Mesothelial cell of epicardium (in vitro differentiated cells): ENCODE data around the gene GHR. TPM values are rescaled to one million over a fixed set of nuclear protein-coding genes. Genes with fewer than 3 reads are reported as not detected.

Experiments used
- DNase-seq, 2 experiments: peaks; one replicate each; pipeline ENCODE4 v3.0.0; 2021; ENCODE audit warnings: low spot score in 2 of 2; ENCODE audit not compliant: unreplicated experiment in 2 of 2
- H3K27ac Mint-ChIP-seq: 2 replicates; pipeline ENCODE4 v1.8.0; 2021; ENCODE audit warnings: mixed read lengths
- H3K27me3 Mint-ChIP-seq: 2 replicates; pipeline ENCODE4 v1.8.0; 2021; ENCODE audit warnings: low read depth, mixed read lengths
- H3K36me3 Mint-ChIP-seq: 2 replicates; pipeline ENCODE4 v1.8.0; 2021; ENCODE audit warnings: mixed read lengths
- H3K4me1 Mint-ChIP-seq: 2 replicates; pipeline ENCODE4 v1.8.0; 2021; ENCODE audit warnings: mixed read lengths
- H3K4me3 Mint-ChIP-seq: 2 replicates; pipeline ENCODE4 v1.8.0; 2021; ENCODE audit warnings: mild to moderate bottlenecking, moderate library complexity, mixed read lengths
- H3K9me3 Mint-ChIP-seq: 2 replicates; pipeline ENCODE4 v1.8.0; 2021; ENCODE audit warnings: mixed read lengths
- CTCF ChIP-seq: fragments of 200-600 bp; sonication (generic); IDR thresholded peaks from one replicate; pipeline ENCODE4 v1.5.0; 2021; ENCODE audit warnings: antibody characterized with exemption; ENCODE audit not compliant: unreplicated experiment
- total RNA-seq: library from RNA; stranded (reverse); gene quantifications from 3 replicates; pipeline ENCODE4 v1.2.1, GENCODE V29; 2021

Gene GHR
- 7.9 to 9.9 TPM (median 9.7 TPM) in 3 replicates for total RNA-seq

DNA sequence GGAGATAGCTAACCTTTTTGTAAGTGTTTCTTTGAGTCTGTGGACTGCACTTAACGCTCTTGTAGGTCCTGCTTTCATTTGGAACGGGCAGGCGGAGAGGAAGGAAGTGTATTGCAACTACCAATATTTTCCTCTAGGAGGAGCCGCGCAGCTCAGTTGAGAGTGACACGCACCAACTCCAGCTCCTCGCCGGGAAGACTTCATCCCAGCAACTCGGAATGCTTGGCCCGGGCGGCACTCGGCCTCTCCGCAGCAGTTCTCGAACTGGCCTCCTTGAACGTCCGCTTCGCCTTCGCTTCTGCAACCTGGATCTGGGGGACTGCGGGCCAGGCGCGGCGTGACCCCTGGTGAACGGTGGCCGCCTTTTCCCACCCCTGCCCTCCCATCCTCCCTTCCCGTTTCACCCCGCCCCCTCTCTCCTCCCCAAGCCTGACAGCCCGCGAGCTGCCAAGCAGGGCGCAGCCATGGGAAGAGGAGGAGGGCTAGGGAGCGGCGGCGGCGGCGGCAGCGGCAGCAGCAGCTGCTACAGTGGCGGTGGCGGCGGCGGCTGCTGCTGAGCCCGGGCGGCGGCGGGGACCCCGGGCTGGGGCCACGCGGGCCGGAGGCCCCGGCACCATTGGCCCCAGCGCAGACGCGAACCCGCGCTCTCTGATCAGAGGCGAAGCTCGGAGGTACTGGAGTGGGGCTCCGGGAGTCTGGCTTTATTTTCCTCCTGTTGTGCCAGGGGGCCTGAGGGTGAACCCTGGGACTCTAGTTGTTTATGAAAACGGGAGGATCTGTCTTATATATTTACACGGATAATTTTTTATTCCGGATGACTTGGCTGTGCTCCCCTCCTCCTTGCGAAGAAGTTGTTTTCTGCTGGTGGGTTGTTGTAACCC lies at the start of gene GHR:
Gene GHR (plus strand): TSS at position 155 of the 881 bp plus-strand sequence. CDS start 142,436 bp downstream, outside the sequence.
- DNase-seq: peak; percentile 60 to 85
- Mint-ChIP-seq H3K4me3 (no peak within 1 kb of the TSS), H3K4me1 (peaks cover 5% of the 10 kb centered on the region), H3K9me3 (peaks cover 4% of the 10 kb centered on the region), H3K27ac (no peak within 1 kb of the TSS), H3K27me3 (no peaks in the 10 kb centered on the region), H3K36me3 (no peaks in the 10 kb centered on the region)
- TF ChIP-seq CTCF: peak; percentile 69

- DNase-seq: no peak
- Mint-ChIP-seq H3K4me1 (peaks cover 7% of the 10 kb centered on the region), H3K9me3 (peaks cover 10% of the 10 kb centered on the region), H3K36me3 (no peaks in the 10 kb centered on the region), H3K4me3 (no peak overlapping the region), H3K27ac (no peak overlapping the region), H3K27me3 (no peaks in the 10 kb centered on the region)
- no peak for TF ChIP-seq CTCF
These were observed 48.5 kb upstream of the GHR start for GRCh38 chr5:42374679-42375273.

GRCh38 chr5:42377496-42377895 lies 45.7 kb upstream of the GHR start:
- no peak for DNase-seq
- peaks cover 7% of the 10 kb centered on the region for H3K4me1 Mint-ChIP-seq

GRCh38 chr5:42381973-42382372 lies 41.3 kb upstream of the GHR start:
- no peaks in the 10 kb centered on the region for H3K4me1 Mint-ChIP-seq
- peaks cover 6% of the 10 kb centered on the region for H3K9me3 Mint-ChIP-seq
- H3K27ac Mint-ChIP-seq: no peak overlapping the region
- DNase-seq: no peak
- TF ChIP-seq CTCF: no peak
- no peaks in the 10 kb centered on the region for H3K27me3 Mint-ChIP-seq
- no peak overlapping the region for H3K4me3 Mint-ChIP-seq
- no peaks in the 10 kb centered on the region for H3K36me3 Mint-ChIP-seq

More at GRCh38 chr5:42377496-42377895, 45.7 kb upstream of the GHR start:
- Mint-ChIP-seq H3K27me3 (no peaks in the 10 kb centered on the region), H3K36me3 (no peaks in the 10 kb centered on the region), H3K4me3 (no peak overlapping the region), H3K27ac (no peak overlapping the region), H3K9me3 (peaks cover 7% of the 10 kb centered on the region)
- TF ChIP-seq CTCF: no peak

DNA sequence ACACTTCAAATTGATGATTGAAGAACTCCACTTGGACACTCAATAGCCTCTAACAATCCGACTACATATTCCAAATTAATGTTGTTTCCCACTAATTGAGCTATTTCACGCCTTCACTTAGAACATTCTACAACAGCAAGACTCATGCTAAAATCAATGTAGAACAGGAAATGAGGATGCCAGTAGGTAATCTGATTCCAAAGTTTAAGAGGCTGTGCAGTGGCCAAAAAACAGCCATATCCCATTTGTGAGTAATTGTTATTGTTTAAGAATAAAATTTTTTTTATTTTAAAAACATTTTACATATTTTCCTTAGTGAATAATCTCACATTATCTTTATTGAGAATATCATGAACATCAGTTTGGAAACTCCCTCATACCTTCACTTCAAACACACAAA lies 35.7 kb upstream of the GHR start:
- Mint-ChIP-seq H3K4me1 (peaks cover 8% of the 10 kb centered on the region), H3K9me3 (peaks cover 11% of the 10 kb centered on the region), H3K36me3 (no peaks in the 10 kb centered on the region), H3K27me3 (no peaks in the 10 kb centered on the region), H3K27ac (no peak overlapping the region), H3K4me3 (no peak overlapping the region)
- DNase-seq: no peak
- TF ChIP-seq CTCF: no peak
